ENCODE results near the gene ELF3. TPM values are rescaled to one million over a fixed set of nuclear protein-coding genes. Genes with fewer than 3 reads are reported as not detected.
"Not testable (repeated sequence)": the region's sequence is repeated elsewhere in the genome, so short reads cannot be mapped to it uniquely, and the experiment has no call there.

ELF3 gene
- polyA plus RNA-seq, 12 donors, result 0.16 to 182 (median 0.67) TPM; not detected in 2

DNA sequence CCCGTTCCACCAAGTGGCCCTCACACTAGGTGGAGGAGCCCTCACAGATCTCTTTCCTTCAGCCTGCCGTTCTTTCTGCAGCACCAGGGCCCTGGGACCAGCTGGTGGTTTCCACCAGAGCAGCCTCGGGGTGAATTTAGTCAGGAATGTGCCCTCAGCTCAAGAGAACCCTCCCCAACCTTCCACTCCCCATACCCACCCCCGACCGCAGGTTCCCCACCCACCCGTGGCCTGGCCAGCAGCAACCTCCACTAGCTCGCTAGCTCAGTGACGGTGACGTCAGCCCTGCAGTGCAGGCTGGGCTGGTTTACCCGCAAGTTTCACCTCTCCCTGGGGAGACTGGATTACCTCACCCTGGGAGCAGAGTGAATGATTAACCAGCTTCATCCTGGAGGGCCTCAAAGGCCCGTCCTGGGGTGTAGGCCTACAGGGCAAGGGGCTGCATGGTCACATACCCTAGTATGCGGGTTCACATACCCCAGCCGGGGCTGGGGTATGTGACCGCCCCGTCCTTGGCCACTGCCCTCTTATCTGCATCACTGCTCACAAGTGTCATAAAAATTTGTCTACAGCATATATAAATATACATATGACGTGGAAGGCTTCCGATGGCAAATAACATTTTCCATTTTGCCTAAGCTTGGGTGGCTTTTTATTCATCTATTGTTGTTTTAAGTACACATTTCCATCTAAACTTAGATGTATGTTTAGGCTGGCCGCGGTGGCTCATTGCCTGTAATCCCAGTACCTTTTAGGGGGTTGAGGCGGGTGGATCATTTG lies 24.5 kb downstream of the ELF3 start:
- DNase-seq, result no peak

DNA sequence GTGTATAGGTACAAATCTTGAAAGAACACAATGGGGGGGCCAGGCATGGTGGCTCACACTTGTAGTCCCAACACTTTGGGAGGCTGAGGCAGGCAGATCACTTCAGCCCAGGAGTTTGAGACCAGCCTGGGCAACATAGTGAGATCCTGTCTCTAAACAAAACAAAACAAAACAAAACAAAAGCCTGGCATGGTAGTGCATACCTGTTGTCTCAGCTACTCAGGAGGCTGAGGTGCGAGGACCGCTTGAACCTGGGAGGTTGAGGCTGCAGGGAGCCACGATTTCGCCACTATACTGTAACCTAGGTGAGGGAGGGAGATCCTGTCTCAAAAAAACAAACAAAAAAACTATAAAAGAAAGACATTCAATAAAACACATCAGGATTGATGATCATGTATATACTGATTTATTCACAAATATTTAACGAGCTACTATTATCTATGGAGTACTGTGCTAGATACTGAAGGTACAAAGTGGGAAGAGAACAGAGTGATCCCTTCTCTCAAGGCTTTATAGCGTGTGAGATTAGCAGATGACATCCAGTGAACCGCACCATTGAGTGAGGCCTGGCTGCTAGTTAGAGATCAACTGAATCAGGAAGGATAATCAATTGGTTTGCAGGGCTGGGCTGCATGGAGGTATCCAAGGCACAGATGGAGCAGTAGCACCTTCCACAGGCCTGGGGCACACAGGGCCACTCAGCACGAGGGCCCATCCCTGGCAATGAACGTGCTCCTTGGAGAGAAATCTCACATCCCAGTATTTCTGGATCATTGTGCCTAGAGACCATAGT lies 26.4 kb downstream of the ELF3 start:
- DNase-seq, result no peak

DNA sequence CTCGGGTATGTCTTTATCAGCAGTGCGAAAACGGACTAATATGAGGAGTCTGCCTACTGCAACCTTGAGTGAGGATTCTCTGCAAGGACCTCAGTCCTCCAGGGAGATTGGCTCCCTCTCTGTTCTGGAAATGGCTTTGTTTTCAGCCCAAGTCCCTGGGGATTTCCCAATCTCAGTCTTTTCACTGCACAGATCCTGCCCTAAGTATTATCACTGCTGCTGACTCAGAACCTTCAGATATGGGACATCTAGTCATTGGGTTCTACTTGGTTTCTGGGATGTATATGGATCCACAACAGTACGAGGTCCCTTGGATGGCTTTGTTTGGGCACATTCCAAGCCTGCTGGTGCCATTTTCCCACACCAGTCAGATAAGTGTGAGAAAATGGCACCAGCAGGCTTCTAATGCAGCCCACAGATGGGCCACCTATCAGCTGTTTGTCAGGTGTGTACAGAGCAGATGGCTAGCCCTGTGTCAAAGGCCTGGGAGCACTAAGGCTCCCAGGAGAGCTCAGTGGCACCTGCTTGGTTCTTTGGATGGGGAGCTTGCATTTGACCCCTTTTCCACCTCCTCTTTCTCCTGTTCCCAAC lies 27.4 kb downstream of the ELF3 start:
- DNase-seq, result no peak

DNA sequence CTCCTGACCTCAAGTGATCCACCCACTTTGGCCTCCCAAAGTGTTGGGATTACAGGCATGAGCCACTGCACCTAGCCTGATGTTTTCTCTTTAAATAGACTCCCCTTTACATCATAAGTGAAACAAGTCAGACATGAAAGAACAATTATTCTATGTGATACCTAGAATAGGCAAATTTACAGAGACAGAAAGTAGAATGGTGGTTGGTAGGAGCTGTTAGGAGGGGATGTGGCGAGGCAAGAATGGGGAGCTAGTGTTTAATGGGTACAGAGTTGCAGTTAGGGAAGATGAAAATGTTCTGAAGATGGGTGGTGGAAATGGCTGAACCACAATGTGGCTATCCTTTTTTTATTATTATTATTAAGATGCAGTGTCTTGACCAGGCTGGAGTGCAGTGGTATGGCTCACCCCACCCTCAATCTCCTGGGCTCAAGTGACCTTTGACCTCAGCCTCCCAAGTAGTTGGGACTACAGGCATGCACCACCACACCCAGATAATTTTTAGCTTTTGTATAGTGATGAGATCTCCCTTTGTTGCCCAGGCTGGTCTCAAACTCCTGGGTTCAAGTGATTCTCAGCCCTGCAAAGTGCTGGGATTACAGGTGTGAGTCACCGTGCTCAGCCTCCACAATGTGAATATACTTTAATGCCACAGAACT lies 28.4 kb downstream of the ELF3 start:
- DNase-seq, result no peak

DNA sequence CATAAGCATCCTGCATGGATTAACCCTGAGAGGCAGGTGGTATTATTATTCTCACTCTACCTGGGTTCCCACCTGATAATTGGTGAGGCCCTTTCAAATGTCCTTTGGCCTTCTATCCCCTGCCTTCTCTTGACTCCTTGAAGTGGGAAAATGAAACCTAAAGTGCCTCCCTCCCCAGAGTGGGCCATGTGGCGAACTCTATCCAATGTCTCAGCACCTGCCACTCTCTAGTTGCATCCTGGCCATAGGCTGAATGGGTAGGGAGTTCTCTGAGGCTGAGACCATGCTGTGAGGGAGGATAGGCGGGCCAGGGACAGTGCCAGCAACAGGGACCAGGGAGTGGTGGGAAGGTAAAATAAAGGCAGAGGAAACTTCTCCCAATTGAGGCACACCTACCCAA lies 35.3 kb downstream of the ELF3 start:
- no peak for DNase-seq

DNA sequence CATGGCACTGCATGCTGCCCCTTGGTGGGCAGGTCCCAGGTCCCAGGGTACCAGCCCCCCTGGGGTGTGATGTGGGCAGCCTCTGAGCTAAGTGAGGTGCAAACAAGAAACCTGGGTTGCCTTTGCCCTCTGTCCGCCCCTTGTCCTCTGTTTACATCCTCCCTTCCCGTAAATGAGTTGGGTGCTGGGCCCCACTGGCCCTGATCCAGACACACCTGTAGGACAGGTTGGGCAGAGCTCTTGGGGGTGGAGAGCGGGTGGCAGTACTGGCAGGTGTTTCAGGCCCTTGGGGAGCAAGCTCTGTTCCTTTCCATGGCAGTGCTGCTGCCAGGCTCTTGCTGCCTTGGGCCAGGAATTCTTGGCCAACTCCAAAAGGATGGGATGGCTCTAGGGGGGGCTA lies 35.8 kb downstream of the ELF3 start:
- no peak for DNase-seq

DNA sequence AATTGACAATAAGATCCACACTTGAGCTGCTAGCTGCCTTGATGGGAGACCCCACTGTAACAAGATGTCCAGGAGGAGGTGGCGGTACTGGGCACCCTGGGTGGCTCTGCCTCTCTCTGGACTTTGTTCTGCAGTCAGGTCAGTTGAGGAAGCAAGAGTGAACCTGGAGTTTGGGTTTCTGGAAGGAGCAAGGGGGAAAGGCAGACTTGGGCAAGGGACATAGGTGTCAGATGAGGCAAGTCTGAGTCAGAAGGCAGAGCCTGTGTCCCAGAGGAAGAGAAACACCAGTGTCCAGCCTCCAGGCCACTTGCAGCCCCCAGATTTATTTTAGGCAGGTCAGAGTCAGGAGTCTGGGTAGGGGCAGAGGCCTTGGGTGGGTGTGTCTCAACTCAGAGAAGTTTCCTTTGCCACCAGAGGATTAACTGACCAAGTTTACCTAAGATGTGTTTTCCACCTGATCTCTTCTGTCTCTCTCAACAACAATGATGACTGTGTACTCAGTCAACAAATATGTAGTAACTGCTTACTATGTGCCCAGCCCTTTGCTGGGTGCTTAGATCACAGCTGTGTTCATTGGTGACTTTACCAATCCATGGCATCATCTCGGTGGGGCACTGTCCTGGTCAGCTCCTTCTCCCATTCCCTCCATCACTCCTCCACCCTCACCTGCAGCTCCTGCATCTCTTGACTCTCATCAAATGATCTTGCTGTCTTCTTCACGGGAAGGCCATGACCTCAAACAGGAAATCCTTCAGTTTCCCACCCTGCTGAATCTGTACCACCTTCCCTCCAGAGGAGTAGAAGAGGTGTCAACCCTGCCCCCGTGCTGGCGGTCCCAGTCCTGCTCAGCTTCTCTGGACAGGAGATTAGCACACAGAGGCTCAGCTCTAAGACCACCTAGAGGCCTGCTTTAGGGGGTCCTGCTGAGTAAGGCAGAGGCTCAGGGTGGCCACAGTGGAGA lies 36.6 kb downstream of the ELF3 start:
- no peak for DNase-seq

DNA sequence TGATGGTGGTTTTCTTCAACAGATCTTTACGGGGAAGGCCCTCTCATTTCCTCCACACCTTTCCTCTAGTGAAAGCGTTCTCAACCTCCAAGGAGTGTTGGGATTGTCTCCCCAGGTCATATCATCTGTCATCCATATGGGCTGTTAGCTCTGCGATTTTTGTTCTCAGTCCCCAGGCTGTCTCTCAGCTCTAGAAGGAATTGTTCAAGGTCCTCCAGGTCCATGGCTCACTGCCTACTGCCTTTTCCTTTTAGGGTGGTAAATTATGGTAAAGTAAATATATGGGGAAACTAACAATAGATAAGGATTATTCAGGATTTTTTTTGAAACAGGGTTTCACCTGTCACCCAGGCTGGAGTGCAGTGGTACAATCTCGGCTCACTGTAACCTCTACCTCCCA lies 37.6 kb downstream of the ELF3 start:
- DNase-seq, result no peak

DNA sequence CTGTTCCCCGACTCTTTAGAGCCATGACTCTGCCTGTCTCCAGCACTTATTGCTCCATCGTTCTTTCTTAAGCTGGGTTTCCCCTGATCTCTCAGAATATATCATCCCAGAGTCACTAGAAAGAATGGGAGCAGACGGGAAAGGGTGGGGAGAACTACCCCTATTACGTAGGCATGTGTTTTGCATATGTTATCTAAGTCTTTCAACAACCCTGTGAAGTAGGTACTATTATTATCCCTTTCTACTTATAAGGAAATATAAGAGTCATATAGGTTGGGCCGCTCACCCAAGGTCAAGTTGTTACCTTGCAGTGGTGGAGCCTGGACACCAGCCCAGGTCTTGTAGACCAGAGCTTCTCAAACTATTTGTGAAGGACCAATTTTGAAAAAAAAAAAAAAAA lies 38.7 kb downstream of the ELF3 start:
- DNase-seq, result no peak

DNA sequence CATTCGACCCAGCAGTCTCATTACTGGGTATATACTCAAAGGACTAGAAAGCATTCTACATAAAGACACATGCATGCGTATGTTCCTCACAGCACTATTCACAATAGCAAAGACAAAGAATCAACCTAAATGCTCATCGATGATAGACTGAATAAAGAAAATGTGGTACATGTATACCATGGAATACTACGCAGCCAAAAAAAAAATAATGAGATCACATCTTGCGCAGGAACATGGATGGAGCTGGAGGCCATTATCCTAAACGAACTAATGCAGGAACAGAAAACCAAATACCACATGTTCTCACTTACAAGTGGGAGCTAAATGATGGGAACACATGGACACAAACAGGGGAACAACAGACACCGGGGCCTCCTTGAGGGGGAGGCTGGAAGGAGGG lies 43.7 kb downstream of the ELF3 start:
- DNase-seq, result no peak

DNA sequence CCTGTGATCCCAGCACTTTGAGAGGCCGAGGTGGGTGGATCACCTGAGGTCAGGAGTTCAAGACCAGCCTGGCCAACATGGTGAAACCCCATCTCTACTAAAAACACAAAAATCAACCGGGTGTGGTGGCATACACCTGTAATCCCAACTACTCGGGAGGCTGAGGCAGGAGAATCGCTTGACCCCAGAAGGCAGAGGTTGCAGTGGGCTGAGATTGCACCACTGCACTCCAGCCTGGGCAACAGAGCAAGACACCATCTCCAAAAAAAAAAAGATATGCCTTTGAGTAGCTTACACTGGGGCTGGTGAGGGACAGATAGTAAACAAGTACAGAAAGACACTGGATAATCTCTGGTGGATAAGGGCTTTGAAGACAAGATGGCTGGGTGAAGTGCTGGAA lies 44.3 kb downstream of the ELF3 start:
- not testable (repeated sequence) for DNase-seq

DNA sequence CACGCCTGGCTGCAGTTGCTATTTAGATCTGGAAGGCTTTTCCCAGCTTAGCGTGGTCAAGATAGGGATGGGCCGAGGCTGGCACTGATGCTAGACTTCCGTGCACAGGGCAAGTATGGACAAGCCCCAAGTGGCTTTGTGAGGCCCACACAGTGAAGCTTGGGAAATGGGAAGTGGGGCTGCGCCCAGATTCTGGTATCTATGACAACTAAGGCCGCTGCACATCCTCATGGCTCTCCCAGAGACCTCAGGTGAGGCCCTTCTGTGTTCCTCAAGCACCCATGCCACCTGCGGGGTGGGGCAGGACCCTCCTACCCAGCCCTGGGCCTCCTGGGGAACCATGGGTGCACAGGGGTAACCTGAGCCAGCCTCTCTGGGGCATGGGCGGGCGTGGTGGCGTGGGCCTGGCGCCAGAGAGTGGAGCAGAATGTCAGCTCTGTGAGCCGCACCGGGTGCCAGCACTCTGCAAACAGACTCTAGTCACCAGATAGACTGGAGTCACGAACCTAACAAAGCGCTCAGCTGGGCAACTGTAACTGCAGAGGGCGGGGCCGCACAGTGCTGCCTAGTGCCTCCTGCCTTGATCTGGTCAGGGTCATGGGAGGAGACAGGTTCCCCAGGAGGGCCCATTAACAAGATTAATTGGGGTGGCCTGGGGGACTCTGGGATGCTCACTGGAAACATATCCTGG lies 46.4 kb downstream of the ELF3 start:
- DNase-seq, result no peak

DNA sequence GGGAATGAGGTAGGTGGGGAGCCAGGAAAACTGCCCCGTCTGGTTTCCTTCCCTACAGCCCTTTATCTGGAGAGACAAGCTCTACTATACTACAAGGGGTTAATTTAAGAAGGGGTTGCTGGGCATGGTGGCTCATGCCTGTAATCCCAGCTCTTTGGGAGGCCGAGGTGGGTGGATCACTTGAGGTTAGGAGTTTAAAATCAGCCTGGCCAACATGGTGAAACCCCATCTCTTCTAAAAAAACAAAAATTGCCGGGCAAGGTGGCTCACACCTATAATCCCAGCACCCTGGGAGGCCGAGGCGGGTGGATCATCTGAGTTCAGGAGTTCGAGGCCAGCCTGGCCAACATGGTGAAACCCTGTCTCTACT lies 46.9 kb downstream of the ELF3 start:
- DNase-seq, result not testable (repeated sequence)

DNA sequence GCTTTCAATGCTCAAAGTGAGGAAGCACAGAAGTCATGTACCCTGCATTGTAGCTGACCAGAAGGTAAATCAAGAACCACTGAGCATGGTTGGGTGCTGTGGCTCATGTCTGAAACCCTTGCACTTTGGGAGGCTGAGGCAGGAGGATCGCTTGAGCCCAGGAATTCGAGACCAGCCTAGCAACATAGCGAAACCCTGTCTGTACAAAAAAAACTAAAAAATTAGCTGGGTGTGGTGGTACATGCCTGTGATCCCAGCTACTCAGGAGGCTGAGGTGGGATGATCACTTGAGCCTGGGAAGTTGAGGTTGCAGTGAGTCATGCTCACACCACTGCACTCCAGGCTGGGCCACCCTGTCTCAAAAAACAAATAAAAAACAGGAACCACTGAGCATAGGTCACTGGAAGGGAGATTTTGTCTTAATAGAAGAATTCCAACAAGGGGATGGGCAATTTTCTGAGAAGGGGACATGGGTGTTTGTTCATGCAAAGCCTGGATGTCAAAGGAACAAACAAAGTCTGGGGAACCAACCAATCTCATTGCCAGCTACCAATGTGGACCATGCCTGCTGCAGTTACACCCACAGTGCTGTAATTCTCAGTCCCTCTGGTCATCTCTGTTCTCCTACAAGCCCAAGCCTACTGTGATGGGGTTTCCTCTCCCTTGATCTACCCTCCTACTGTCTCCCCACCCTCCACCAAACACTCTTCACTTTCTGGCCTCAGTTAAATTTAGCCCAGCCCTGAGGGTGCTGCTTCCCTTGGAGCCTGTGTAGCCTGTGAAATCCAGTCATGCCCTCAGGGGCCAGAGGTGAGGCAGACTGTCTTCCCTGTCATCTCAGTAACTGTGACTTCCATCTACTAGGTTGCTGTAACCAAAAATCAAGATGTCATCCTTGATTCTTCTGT lies 47.9 kb downstream of the ELF3 start:
- DNase-seq, result no peak

DNA sequence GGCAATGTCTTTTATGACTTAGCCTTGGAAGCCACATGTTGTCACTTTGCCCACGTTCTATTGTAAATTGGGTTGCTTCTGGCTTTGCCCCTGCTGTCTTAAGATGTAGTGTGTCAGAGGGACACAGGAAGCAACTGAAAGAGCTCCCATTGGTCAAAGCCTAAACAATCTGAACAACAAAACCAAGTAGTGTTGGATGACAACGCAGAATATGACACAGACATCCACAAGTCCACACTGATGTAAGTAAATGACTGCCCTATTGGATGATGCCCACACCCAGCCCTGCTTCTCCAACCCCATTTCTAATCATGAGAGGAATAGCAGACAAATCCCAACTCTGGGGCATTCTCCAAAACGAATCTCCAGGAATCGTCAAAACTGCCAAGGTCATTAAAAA lies 50.7 kb downstream of the ELF3 start:
- DNase-seq, result no peak

DNA sequence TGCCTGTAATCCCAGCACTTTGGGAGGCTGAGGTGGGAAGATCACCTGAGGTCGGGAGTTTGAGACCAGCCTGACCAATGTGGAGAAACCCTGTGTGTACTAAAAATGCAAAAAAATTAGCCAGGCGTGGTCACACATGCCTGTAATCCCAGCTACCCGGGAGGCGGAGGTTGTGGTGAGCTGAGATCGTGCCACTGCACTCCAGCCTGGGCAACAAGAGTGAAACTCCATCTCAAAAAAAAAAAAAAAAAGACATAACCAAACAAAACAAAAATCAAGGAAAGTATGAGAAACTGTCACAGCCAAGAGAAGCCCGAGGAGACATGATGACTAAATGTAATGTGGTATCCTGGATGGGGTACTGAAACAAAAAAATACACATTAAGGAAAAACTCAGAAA lies 51.4 kb downstream of the ELF3 start:
- DNase-seq, result not testable (repeated sequence)

DNA sequence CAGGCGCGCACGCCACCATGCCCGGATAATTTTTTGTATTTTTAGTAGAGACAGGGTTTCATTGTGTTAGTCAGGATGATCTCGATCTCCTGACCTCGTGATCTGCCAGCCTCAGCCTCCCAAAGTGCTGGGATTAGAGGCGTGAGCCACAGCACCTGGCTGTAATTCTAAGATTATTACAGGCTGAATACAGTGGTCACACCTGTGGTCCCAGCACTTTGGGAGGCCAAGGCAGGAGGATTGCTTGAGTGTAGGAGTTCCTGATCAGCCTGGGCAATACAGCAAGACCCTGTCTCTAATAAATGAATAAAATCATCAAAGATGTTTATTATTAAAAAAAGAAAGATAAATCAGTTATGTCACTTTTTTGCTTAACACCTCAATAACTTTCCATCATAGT lies 52.2 kb downstream of the ELF3 start:
- DNase-seq, result not testable (repeated sequence)

DNA sequence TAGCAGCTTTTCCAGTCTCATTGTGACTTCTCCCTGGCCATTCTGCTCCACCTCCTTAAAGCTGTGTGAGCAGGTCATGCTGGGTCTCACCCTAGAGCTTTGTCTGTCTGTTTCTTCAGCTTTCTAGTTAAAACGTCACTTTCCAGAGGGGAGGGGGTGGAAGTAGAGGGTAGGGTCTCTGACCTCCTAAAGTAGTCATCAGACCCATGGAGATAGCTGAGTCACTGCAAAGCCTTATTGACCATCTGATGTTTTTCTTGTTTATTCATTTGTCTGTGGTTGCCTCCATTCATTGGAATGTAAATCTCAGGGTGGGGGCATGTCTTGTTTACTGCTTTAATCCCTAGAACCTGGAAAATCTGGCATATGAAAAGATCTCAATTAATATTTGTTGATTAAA lies 52.7 kb downstream of the ELF3 start:
- DNase-seq, result no peak

DNA sequence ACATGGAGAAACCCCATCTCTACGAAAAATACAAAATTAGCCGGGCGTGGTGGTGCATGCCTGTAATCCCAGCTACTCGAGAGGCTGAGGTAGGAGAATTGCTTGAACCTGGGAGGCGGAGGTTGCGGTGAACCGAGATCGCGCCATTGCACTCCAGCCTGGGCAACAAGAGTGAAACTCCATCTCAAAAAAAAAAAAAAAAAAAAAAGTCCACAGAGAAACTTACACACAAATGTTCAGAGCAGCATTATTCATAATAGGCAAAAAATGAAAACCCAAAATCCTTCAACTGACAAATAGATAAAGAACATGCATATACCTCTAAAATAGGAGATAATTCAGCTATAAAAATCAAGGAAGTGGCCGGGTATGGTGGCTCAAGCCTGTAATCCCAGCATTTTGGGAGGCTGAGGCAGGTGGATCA lies 54.5 kb downstream of the ELF3 start:
- DNase-seq, result not testable (repeated sequence)

All from muscle of arm (tissue), 12 donors.